RWPE1 (cell line): ENCODE data around the gene NRF1.

Experiments used
- CTCF ChIA-PET: fragments of 350-600 bp; sonication (Branson Sonifier 250); formaldehyde crosslinking; extraction: SDS; loops from one replicate; lab custom pipeline; 2021; lab: Yijun Ruan, JAX
- POLR2A ChIA-PET: fragments of 400-600 bp; formaldehyde crosslinking; extraction: SDS; loops from one replicate; lab custom pipeline; 2020; ENCODE audit warnings: antibody characterized with exemption; ENCODE audit not compliant: low non-redundant PET; lab: Yijun Ruan, JAX
- DNase-seq: peaks from one replicate; pipeline ENCODE4 v3.0.0; 2012; ENCODE audit warnings: low spot score
- H3K27ac ChIP-seq: fragments of 450-650 bp; 2 replicates; pipeline ENCODE4 v1.5.1; 2017
- TF ChIP-seq, protein P1 (sequence below): fragments of 450-650 bp; conservative IDR thresholded peaks from 2 replicates; pipeline ENCODE4 v1.5.1; 2017; ENCODE audit warnings: low read depth, mild to moderate bottlenecking

Gene NRF1

DNA sequence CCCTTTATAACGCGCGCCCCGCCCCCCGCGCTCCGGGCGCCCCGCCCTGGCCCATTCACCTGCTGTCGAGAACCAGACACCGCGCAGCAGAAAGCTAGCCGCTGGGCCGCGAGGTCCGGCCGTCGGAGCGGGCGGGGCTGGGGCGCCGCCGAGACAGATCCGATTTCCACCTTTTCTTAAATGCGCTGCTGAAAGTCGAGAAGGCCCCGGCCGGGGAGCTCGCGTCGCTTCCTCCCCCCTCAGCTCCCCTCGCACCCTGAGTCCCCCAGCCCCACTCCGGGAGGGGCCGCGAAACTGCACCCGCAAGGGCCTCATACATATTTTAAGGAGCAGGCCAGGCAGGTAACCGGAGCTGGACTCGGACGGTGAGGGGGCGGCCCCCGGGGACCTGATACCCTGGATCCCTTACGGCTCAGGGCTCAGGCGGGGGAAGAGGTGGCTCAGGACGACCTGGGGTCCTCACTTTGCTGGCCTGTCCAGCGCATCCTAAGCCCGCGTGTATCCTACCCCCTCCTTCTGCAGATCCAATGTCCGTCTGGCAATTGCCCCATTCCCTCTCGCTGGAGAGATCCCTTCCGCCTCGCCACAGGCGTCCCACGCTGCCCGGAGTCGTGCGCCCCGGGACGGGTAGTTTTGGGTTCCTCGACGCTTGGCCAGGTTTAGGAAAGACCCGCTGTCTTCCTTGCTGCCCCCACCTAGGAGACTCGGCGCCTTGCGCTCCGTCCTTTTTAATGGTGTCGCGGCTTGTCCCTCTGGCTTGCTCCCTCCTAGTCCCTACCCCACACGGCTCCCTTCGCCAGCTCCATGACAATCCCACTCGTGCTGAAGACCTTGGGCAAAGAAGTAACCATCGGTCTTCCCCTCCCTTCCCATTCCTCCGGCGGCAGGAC lies 170.7 kb downstream of the NRF1 start:
- CTCF ChIA-PET: no interaction called here
- TF ChIP-seq, protein P1, sequence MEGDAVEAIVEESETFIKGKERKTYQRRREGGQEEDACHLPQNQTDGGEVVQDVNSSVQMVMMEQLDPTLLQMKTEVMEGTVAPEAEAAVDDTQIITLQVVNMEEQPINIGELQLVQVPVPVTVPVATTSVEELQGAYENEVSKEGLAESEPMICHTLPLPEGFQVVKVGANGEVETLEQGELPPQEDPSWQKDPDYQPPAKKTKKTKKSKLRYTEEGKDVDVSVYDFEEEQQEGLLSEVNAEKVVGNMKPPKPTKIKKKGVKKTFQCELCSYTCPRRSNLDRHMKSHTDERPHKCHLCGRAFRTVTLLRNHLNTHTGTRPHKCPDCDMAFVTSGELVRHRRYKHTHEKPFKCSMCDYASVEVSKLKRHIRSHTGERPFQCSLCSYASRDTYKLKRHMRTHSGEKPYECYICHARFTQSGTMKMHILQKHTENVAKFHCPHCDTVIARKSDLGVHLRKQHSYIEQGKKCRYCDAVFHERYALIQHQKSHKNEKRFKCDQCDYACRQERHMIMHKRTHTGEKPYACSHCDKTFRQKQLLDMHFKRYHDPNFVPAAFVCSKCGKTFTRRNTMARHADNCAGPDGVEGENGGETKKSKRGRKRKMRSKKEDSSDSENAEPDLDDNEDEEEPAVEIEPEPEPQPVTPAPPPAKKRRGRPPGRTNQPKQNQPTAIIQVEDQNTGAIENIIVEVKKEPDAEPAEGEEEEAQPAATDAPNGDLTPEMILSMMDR: no peak
- POLR2A ChIA-PET: no interaction called here
- DNase-seq: peak; percentile 13
- no peak overlapping the region for H3K27ac ChIP-seq

DNA sequence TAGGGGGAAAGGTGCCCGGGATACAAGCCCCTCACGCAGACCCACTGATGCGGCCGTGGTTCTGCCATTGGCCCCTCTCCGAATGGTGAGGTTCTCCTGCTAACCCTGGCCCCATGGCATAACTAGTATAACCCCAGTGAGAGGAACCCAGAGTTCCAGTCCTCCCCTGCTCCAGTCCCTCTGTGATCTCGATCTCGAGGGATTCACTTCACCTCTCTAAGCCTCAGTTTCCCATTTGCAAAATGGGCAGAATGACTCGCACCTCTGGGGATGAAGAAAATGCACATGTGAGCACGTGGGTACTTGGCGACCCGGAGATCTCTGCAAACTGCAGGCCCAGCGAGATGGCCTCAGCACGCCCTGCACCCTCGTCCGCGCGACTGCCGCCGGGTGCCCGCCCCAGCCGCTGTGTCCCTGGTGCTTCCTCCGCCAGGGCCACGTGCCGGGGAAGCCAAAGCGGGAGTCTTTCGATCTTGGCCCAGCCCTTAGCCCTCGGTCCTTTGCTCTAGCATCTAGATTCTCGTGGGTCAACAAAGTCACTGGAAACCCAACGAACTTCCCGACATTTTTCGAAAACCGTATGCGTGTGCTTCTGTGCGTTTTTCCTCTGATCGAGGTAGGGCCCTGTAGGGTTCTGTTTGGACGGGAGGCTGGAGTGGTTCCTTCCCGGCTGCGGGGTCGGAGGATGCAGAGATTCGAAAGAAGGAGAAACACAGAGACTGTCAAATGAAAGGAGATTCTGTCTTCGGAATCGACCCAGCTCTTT lies 171.5 kb downstream of the NRF1 start:
- H3K27ac ChIP-seq: no peak overlapping the region
- no peak for DNase-seq
- TF ChIP-seq, protein P1: no peak
- CTCF ChIA-PET: interaction anchor here (0.6 to 0.7 kb wide), 2 partner anchors 15 to 551 kb away, joined by 3 read pairs; no protein-coding TSS in a partner anchor
- POLR2A ChIA-PET: no interaction called here

DNA sequence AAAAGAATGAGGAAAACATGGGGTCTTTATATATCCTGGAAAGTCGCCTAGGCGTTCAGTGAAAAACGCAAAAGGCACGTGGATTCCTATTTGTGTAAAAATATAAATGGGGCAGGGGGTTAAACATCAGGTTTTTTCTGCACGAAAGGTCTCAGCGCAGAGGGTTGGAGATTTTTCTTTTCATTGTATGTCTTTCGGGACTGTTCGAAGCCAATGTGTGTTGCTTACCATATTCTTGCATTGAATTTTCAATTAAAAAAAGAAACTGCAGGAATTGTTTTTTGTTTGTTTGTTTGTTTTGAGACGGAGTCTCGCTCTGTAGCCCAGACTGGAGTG lies 172.0 kb downstream of the NRF1 start:
- ChIA-PET CTCF (interaction anchor here (0.6 to 0.7 kb wide), 2 partner anchors 14 to 550 kb away, joined by 3 read pairs; no protein-coding TSS in a partner anchor), POLR2A (no interaction called here)
- H3K27ac ChIP-seq: no peak overlapping the region
- TF ChIP-seq, protein P1: no peak
- no peak for DNase-seq

DNA sequence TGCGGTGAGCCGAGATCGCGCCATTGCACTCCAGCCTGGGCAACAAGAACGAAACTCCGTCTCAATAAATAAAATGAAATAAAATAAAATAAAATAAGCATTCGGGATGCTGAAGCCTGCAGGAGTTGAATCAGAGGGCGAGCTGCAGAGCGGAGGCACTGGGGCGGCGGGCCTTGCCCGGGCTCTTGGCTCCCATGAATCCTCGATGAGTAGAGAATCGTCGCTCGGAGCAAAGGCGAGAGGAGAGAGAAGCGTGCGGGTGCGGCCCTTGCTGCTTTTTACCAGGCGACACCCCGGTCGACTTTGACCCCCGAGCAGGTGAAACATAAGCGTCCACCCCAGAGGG lies 172.9 kb downstream of the NRF1 start:
- POLR2A ChIA-PET: no interaction called here
- DNase-seq: no peak
- CTCF ChIA-PET: interaction anchor here (0.6 kb wide), 1 partner anchor 176 kb away, joined by 3 read pairs; no protein-coding TSS in a partner anchor
- TF ChIP-seq, protein P1: no peak
- H3K27ac ChIP-seq: no peak overlapping the region

DNA sequence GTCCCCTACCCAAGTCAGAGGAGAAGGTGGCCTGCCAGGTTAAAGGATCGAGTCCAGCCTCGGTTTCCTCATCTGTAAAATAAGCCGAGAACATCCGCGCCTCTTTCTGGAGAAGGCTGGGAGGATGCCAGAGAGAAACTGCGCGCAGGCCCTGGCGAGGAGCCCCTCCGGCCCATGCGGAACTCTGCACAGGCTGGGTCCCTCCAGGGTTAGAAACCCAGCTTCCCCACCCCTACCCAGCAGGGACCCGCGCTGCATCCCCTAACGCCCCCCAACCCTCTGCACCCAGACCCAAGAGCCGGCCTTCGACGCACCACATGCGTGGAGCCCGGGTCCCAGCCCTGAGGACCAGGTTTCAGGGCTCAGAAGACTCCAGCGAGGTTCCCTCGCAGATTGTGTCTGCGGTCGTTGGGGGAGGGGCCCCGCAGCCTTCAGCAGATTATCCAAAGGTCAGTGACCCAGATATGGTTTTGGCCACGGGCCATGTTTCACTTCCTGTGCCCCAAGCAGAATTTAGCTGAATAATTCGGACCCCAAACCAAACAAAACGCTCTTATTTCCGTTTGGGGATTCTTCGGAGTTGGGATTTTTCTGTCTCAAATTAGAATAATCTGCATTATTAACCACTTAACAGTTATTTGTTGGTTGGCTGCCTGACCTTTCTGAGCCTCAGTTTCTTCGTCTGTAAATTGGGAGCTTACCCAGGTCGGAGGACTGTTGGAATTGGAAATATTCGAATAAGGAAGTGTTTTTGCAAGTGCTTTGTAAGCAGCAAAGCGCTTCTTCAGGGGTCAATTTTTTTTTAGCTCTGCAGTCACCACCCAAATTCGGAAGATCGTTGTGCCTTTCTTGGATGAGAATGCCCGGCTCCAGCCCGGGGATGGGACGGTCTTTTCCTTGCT lies 173.5 kb downstream of the NRF1 start:
- ChIA-PET CTCF (no interaction called here), POLR2A (no interaction called here)
- no peak overlapping the region for H3K27ac ChIP-seq
- TF ChIP-seq, protein P1: no peak
- no peak for DNase-seq
